Thoracic aorta (tissue), 2 donors: ENCODE results near the gene MAG. TPM values are rescaled to one million over a fixed set of nuclear protein-coding genes. Genes with fewer than 3 reads are reported as not detected.

Experiments used
- ATAC-seq: fragments of 150-250 bp; one replicate; pipeline ENCODE4 v1.8.0; 2017; ENCODE audit warnings: low read depth; ENCODE audit not compliant: insufficient number of reproducible peaks, low FRiP score
- DNase-seq: peaks from one replicate; pipeline ENCODE4 v3.0.0-alpha.2; 2020; ENCODE audit warnings: low spot score
- H3K27ac ChIP-seq, 2 donors: fragments of 200-600 bp; sonication (generic); 1 replicate in 1 of 2; 2 replicates in 1 of 2; pipeline ENCODE4 v1.5.1; 2016; ENCODE audit warnings: mild to moderate bottlenecking in 2 of 2, moderate library complexity in 2 of 2
- H3K27me3 ChIP-seq: fragments of 200-600 bp; sonication (generic); replicated peaks from 2 replicates; pipeline ENCODE4 v1.6.0; 2016; ENCODE audit warnings: mild to moderate bottlenecking; ENCODE audit not compliant: insufficient read depth
- H3K36me3 ChIP-seq: fragments of 200-600 bp; sonication (generic); one replicate; pipeline ENCODE4 v1.5.1; 2016
- H3K4me1 ChIP-seq, 2 donors: fragments of 200-600 bp; sonication (generic); 1 replicate in 1 of 2; 2 replicates in 1 of 2; pipeline versions ENCODE4 v1.5.1 to v1.6.0; 2016; ENCODE audit warnings: low read depth in 2 of 2, mild to moderate bottlenecking in 1 of 2; ENCODE audit not compliant: control insufficient read depth in 1 of 2
- H3K4me3 ChIP-seq: fragments of 200-600 bp; sonication (generic); 2 replicates; pipeline ENCODE4 v1.5.1; 2016; ENCODE audit warnings: mild to moderate bottlenecking
- H3K9me3 ChIP-seq: fragments of 200-600 bp; sonication (generic); 2 replicates; pipeline ENCODE4 v1.5.1; 2016
- CTCF ChIP-seq: fragments of 200-600 bp; sonication (generic); IDR thresholded peaks from one replicate; pipeline ENCODE4 v1.5.1; 2019; ENCODE audit warnings: antibody characterized with exemption
- total RNA-seq, 2 donors: library from RNA; depleted of rRNA; stranded (reverse); fragments of >200 nt; gene quantifications; one replicate each; pipeline versions ENCODE4 v1.1.0 to v1.2.3, GENCODE V29; 2016

MAG gene
- total RNA-seq, 2 donors from 2014 or later: 2.8 TPM; not detected in 1

DNA sequence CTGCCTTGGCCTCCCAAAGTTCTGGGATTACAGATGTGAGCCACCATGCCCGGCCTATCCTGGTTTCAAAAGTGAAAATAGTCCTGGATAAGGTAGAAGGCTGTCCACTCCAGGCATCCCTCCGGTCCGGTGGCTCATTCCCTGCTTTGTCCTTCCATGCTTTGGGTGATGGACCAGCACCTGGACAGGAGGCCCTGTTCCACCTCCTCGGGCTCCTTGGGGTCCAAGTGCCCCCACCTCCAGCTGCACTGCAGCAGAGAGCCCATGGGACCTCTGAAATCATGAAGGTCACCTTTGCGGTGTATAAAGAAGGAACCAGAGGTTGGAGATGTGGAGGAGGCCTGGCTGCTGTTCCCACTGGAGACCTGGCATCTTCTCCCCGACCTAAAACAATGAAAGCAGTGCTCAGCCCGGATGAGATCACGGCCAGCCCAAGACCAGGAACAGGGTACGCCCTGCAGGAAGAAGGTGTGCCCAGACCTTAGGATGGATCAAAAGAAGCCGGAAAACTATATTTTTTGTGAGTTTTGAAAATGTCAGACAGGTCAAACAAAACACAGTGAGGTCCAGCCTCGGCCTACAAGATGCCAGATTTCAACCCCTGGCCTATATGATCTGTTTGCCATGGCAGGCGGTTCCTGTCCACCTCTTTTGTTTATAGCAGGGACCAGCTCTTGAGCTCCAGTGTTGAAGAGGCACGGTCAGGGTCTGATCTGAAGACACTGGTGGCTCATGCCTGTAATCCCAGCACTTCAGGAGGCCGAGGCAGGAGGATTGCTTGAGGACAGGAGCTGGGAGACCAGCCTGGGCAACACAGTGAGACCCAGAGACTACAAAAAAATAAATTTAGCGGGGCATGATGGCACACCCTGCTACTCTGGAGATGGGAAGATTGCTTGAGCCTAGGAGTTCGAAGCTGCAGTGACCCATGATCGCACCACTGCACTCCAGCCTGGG lies 37.3 kb upstream of the MAG start:
- TF ChIP-seq CTCF: no peak
- Histone ChIP-seq H3K9me3 (no peaks in the 10 kb centered on the region), H3K4me3 (no peak overlapping the region), H3K27ac (no peak overlapping the region), H3K4me1 (no peaks in the 10 kb centered on the region), H3K27me3 (no peaks in the 10 kb centered on the region), H3K36me3 (no peaks in the 10 kb centered on the region)
- ATAC-seq: no peak
- no peak for DNase-seq

- no peak for ATAC-seq
- Histone ChIP-seq H3K27ac (no peak overlapping the region), H3K36me3 (no peaks in the 10 kb centered on the region), H3K4me1 (no peaks in the 10 kb centered on the region), H3K4me3 (no peak overlapping the region), H3K9me3 (no peaks in the 10 kb centered on the region), H3K27me3 (no peaks in the 10 kb centered on the region)
- DNase-seq: no peak
- TF ChIP-seq CTCF: no peak
These were observed 35.4 kb upstream of the MAG start for GRCh38 chr19:35256566-35256965.

DNA sequence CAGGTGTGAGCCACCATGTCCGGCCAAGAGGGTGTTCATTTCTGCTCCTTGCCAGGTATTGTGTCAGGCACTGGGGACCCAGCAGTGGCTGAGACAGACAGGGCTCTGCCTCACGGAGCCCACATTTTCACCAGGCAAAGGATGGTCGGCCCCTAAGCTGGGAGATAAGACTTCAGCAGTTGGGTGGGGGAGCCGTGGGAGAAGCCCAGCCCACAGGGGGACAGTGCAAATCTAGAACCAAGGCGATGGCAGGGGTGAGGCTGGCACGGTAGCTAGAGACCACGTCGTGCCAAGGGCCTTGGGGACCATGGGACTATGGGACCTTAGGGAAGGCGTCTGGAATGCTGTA lies 34.9 kb upstream of the MAG start:
- no peaks in the 10 kb centered on the region for H3K27me3 ChIP-seq
- no peak for TF ChIP-seq CTCF
- H3K36me3 ChIP-seq: no peaks in the 10 kb centered on the region
- no peak overlapping the region for H3K4me3 ChIP-seq
- ATAC-seq (no peak), DNase-seq (no peak)
- H3K4me1 ChIP-seq: no peaks in the 10 kb centered on the region
- H3K9me3 ChIP-seq: no peaks in the 10 kb centered on the region
- no peak overlapping the region for H3K27ac ChIP-seq

- no peaks in the 10 kb centered on the region for H3K36me3 ChIP-seq
- DNase-seq (no peak), ATAC-seq (no peak)
- H3K4me1 ChIP-seq: peaks cover 6 to 9% of the 10 kb centered on the region in 2 donors
- no peaks in the 10 kb centered on the region for H3K27me3 ChIP-seq
- TF ChIP-seq CTCF: no peak
- H3K9me3 ChIP-seq: no peaks in the 10 kb centered on the region
- H3K27ac ChIP-seq: no peak overlapping the region
- H3K4me3 ChIP-seq: no peak overlapping the region
These were observed 31.2 kb upstream of the MAG start for GRCh38 chr19:35260694-35261304.

DNA sequence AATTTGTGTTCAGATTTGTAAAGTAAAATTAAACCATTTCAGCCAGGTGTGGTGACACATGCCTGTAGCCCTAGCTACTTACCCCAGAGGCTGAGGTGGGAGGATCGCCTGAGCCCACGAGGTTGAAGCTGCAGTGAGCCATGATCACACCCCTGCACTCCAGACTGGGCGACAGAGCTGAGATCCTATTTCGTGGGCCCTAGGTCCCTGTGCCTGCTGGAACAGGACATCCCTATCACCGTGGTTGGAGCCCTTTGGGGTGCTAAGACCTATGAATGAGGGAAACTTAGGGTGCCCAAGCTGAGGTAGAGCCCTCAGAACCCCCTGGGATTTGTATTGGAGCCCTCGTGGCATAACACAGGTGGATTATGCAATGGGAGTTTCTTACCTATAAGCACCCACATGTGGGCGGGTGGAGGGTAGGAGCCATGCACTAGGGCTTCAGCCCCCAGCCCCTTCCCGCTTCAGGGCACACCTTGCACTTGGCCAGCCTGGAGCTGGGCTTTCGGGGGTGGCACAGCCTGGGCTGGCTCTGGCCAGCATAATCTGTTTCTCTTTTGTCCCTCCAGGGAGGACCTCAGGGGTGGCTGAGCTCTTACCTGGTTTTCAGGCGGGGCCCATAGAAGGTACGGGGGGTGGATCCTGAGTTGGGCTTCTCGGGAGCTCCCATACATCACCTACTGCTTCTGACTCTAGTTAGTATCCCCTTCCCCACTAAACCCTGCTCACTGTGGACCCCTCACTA lies 30.4 kb upstream of the MAG start:
- H3K27me3 ChIP-seq: no peaks in the 10 kb centered on the region
- H3K9me3 ChIP-seq: no peaks in the 10 kb centered on the region
- H3K4me3 ChIP-seq: no peak overlapping the region
- DNase-seq (no peak), ATAC-seq (no peak)
- peaks cover 12 to 16% of the 10 kb centered on the region in 2 donors for H3K4me1 ChIP-seq
- no peak for TF ChIP-seq CTCF
- no peak overlapping the region for H3K27ac ChIP-seq
- H3K36me3 ChIP-seq: no peaks in the 10 kb centered on the region
